GF-D8 (cell line): ENCODE results near the gene EFR3B.
A peak's percentile ranks its signal among the peaks of the same experiment; 100 is the strongest.
"Not testable (repeated sequence)": the region's sequence is repeated elsewhere in the genome, so short reads cannot be mapped to it uniquely, and the experiment has no call there.

Experiments
- DNase-seq: peaks from one replicate; lab custom pipeline; 2025; lab: John Stamatoyannopoulos, UW

The EFR3B gene, protein sequence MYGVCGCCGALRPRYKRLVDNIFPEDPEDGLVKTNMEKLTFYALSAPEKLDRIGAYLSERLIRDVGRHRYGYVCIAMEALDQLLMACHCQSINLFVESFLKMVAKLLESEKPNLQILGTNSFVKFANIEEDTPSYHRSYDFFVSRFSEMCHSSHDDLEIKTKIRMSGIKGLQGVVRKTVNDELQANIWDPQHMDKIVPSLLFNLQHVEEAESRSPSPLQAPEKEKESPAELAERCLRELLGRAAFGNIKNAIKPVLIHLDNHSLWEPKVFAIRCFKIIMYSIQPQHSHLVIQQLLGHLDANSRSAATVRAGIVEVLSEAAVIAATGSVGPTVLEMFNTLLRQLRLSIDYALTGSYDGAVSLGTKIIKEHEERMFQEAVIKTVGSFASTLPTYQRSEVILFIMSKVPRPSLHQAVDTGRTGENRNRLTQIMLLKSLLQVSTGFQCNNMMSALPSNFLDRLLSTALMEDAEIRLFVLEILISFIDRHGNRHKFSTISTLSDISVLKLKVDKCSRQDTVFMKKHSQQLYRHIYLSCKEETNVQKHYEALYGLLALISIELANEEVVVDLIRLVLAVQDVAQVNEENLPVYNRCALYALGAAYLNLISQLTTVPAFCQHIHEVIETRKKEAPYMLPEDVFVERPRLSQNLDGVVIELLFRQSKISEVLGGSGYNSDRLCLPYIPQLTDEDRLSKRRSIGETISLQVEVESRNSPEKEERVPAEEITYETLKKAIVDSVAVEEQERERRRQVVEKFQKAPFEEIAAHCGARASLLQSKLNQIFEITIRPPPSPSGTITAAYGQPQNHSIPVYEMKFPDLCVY

GRCh38 chr2:25041928-25042320, at the start of gene EFR3B:
Gene EFR3B, plus strand, starts transcription at chr2:25042076. Its CDS starts 237 bp downstream, at chr2:25042313.
- DNase-seq = peak; percentile 37

- no peak for DNase-seq
Measured at GRCh38 chr2:24993406-24994145, 48.3 kb upstream of the EFR3B start.

- DNase-seq = no peak
Measured at GRCh38 chr2:24994146-24994724, 47.6 kb upstream of the EFR3B start.

GRCh38 chr2:24999097-24999496, 42.8 kb upstream of the EFR3B start:
- DNase-seq = not testable (repeated sequence)

DNA sequence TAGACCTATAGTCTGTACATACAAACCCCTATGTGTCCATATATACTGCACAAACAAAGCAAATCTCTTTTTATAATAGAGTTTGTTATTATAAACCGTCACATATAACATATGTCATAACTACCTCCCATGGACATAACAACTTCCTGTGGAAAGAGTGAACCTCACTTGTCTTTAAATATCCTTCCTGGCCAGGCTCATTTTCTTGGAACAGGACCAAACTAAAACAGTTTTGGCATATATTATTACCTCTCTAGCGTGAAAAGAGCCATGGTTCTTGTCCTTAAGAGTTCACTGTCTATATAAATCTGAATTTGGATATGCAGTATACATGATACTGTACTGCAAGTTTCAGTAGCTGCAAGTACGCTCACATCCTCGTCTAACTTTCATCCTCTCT, 41.8 kb upstream of the EFR3B start:
- DNase-seq = no peak

GRCh38 chr2:25000503-25001324, 41.2 kb upstream of the EFR3B start:
- DNase-seq = no peak

GRCh38 chr2:25001325-25001637, 40.6 kb upstream of the EFR3B start:
- no peak for DNase-seq

GRCh38 chr2:25002066-25002465, 39.8 kb upstream of the EFR3B start:
- no peak for DNase-seq

DNA sequence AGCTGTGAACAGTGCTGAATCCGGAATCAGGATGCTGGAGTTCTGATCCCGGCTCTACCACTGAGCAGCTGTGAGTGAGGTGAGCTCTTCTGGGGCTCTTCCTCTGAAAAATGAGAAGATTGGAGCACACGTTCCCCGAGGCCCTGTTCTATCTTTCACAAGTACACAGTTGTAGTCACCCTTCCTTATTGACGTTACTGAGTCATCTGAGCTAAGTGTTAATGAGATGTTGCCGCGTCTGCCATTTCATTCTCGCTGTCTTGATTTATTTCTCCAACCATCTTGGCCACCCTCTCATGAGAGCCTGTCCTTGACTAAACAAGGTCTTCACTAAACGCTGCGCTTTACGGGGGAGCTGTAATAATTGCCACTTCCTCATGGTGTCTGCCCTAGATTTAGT, 31.9 kb upstream of the EFR3B start:
- no peak for DNase-seq

DNA sequence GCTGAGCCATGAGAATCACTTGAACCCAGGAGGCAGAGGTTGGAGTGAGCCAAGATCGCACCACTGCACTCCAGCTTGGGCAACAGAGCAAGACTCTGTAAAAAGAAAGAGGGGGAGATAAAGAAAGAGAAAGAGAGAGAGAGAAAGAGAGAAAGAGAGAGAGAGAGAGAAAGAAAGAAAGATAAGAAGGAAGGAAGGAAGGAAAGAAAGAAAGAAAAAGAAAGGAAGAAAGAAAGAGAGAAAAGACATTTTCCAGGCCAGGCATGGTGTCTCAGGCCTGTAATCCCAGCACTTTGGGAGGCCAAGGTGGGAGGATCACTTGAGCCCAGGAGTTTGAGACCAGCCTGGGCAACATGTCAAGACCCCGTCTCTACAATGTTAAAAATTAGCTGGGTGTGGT, 30.5 kb upstream of the EFR3B start:
- not testable (repeated sequence) for DNase-seq

DNA sequence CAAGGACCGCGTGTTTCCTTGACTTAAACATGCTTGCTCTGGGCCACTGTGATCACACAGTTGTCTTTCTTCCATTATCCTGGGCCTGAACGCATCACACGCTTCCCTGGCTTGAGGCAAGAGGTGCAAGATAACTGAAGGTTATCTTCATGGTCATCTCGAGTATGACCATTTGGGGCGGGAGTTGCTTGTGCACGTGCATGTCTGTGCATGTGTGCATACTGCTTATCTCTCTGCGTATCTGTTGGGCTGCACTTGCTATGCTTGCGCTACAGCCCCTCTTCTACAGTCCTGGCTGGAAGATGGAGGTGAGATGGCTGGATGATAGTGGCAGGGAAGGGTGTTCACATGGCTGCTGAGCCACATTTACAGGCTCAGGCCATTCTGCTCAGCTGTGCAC, 27.2 kb upstream of the EFR3B start:
- DNase-seq = no peak

DNA sequence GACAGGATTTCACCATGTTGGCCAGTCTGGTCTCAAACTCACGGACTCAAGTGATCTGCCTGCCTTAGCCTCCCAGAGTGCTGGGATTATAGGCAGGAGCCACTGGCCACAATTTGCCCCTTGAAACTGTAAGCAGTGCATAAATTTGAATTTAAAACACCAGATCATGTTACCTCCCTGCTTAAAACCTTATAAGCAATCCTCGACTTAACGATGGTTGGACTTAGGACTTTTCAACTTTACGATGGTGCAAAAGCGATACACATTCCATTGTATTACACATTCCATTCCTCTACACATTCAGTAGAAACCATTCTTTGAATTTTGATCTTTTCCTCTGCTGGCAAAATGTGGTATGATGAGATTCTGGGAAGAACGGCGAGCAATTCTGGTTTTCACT, 23.2 kb upstream of the EFR3B start:
- no peak for DNase-seq

DNA sequence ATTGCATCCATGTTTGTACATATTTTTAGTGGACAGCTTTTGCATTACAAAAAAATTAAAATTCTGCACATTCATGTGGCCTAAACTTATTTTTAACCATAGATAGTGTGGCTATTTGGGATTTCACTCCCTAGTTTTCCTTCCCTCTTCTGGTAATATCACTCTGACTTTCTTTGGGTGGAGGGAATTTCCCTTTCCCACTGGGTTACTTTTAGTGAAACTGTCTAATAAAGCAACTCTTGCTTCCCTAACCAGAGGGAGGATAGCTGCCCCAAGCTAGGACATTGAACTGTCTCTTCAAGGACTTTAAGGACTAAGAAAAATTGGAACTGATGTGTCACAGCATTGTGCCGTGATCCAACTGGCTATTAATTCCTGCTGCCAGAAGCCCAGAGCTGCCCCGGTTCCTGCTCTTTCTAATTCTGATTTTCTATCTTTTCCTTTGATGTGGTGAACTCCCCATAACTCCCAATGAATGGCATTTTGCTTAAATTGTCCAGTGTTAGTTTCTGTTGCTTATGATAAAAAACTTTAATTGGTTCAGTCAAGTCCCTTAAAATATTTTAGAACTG, 20.0 kb upstream of the EFR3B start:
- no peak for DNase-seq

DNA sequence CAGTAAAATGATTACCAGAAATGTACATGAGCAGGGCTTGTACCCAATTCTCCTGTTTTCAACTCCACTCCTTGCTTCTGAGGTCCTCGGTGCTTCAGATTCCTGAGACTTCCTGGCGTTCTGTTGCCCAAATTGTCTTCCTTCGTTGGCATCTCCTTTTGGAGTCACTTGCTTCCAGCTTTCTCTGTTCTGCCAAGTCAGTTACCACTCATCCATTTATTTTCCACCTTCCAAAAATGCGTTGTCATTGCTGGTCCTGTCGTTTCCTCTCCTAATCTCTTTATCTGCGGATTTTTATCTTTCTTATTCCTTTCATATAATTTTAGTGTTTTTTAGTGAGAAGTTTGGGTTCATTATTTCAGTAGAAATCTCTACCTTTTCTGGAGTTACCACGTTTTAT, 18.5 kb upstream of the EFR3B start:
- DNase-seq = no peak

DNA sequence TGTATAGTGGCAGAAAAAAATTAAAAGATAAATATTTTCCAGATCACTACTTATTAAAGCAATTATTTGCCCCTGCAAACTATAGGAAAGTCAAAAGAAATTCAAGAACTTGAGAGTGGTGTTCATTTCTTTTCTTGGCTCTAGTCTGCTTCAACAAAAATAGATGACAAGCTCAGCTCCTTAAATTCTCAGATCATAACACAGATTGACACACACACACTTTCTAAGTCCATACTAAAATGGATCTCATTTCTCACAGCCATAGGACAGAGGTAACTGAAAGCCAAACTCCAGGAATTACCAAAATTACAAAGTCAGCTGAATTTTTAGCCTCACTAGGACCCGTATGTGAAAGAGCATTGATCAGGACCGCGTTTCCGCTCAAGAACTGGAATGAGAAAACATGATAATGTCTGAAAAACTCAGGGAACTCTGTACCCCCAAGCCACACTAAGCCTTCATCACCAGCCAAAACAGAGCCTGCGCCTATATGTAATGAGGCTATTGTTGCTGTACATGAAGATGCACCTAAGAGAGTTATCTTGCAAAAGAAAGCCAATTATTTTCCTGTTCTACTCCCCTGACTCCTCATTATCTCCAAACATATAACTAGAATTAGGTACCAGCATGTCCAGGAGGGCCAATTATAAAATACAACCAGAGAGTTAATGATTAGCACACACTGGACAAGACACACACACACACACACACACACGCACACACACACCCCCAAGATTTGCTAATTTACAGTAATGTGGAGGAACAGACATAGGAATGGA, 16.5 kb upstream of the EFR3B start:
- no peak for DNase-seq

- no peak for DNase-seq
Measured at GRCh38 chr2:25026008-25026530, 15.8 kb upstream of the EFR3B start.

GRCh38 chr2:25029183-25029554, 12.7 kb upstream of the EFR3B start:
- no peak for DNase-seq

- DNase-seq = no peak
Measured at GRCh38 chr2:25030702-25031101, 11.2 kb upstream of the EFR3B start.

- DNase-seq = no peak
Measured at GRCh38 chr2:25032094-25032493, 9.8 kb upstream of the EFR3B start.

GRCh38 chr2:25032901-25033300, 9.0 kb upstream of the EFR3B start:
- no peak for DNase-seq
